A673 (cell line): ENCODE data around the gene GIGYF2.

Source experiments
- CTCF ChIP-seq: fragments of 300-800, 200-600 bp; sonication (generic); conservative IDR thresholded peaks from 2 replicates; pipeline ENCODE4 v1.5.1; 2017; ENCODE audit warnings: low read depth, mild to moderate bottlenecking, antibody characterized with exemption, low read length, moderate library complexity, mixed read lengths
- EZH2 ChIP-seq: fragments of 200-600 bp; sonication (generic); IDR thresholded peaks from 2 replicates; pipeline ENCODE4 v1.6.1; 2017; ENCODE audit warnings: borderline replicate concordance, low read depth, mild to moderate bottlenecking, mixed read lengths, antibody characterized with exemption, low read length; ENCODE audit not compliant: poor library complexity, severe bottlenecking

- TF ChIP-seq CTCF (no peak), EZH2 (no peak)
Measured at GRCh38 chr2:232655392-232655791, 41.7 kb upstream of the GIGYF2 start.
